HEK293T (cell line): ENCODE data around the gene RNF130.

ENCODE experiments used
- BHLHE40 ChIP-seq: fragments of 450-650 bp; IDR thresholded peaks from 2 replicates; pipeline ENCODE4 v1.6.1; 2016; ENCODE audit warnings: mild to moderate bottlenecking, moderate library complexity, borderline replicate concordance
- FOXK2 ChIP-seq: fragments of 450-650 bp; IDR thresholded peaks from 2 replicates; pipeline ENCODE4 v1.6.1; 2016; ENCODE audit warnings: mild to moderate bottlenecking
- HDGF ChIP-seq: fragments of 450-650 bp; IDR thresholded peaks from 2 replicates; pipeline ENCODE4 v1.6.1; 2017; ENCODE audit warnings: antibody characterized with exemption, borderline replicate concordance
- NFRKB ChIP-seq: fragments of 450-650 bp; IDR thresholded peaks from 2 replicates; pipeline ENCODE4 v1.6.1; 2016; ENCODE audit warnings: mild to moderate bottlenecking, moderate library complexity
- SP1 ChIP-seq: fragments of 450-650 bp; IDR thresholded peaks from 2 replicates; pipeline ENCODE4 v1.6.1; 2017
- ZNF384 ChIP-seq: fragments of 450-650 bp; IDR thresholded peaks from 2 replicates; pipeline ENCODE4 v1.6.1; 2016

DNA sequence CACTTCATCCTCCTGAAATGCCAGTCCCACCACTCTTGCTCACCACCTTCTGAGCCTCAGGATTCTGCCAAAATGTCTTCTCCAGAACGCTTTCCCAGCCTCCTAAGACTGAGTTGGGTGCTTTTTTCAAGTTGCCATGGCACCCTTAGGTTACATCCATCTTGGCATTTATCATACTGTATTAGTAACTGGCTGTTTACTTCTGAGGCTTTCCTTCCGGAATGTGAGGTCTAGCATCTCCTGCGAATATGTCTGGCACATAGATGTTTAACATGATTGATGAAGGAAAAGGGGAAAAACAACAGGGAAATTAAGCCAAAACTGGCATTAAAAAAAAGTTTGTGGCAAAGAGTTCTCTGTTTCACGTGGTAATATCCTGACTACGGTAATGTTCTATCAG, 24.9 kb downstream of the RNF130 start:
- TF ChIP-seq FOXK2 (no peak), ZNF384 (no peak), BHLHE40 (no peak), SP1 (no peak), HDGF (no peak), NFRKB (no peak)
